Fibroblast of skin of right biceps (primary cell): Measurements from ENCODE around the gene TMEM117.

Experiments
- DNase-seq: peaks from one replicate; pipeline ENCODE4 v3.0.0-alpha.2; 2013

Gene TMEM117

DNA sequence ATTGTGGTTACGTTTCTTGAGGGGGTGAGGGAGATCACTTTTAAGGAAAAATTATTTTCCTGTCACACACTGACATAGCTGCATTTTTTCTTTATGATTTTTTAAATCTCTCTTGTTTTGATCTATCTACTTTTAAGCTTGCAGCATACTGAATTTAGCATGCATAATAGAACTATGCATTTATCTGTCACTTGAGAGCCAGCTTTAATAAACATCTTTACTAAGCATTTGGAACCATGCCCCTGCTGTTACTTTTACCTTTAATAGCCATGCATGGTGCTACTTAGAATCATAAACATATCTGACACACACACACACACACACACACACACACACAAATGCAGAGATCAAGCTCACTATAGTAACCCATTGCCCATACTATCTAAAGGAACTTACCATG lies 554.0 kb downstream of the TMEM117 start:
- no peak for DNase-seq

- no peak for DNase-seq
Observed at GRCh38 chr12:44397631-44398030, 561.8 kb downstream of the TMEM117 start.

GRCh38 chr12:44403185-44403584 lies 567.3 kb downstream of the TMEM117 start:
- DNase-seq = no peak

- no peak for DNase-seq
Observed at GRCh38 chr12:44405297-44405696, 569.4 kb downstream of the TMEM117 start.

DNA sequence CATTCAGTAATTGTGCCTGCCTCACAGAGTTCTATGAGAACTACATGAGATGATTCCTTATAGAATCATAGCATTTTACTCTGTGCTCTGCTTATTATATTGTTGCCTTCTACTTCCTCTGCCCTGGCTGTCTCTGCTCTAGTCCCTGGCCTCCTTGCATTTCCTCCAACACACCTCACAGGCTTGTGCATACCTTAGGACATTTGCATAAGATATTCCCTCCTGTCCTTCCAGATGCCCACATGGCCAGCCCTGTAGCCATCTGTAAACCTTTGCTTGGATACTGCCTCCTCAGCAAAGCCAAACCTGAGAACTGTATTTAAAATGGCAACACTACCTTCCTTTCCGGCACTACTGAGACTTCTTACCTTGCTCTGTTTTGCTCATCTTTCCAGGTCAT lies 586.7 kb downstream of the TMEM117 start:
- no peak for DNase-seq

DNA sequence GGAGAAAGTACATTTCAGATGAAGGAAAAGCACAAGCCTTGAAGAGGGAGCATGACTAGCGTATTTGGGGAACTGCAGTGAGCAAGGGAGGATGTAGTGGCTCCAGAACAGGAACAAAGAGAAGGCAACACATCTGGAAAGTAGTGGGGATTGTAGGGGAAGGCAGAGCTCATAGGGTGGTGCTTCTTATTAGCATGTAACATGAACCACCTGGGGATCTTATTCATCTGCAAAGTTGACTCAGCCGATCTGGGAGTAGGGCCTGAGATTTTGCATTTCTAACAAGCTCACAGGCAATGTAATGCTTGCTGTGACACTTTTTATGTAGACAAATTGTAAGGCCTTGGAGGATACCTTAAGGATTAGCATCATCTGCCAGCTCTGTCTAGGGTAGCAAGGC lies 592.9 kb downstream of the TMEM117 start:
- DNase-seq = no peak

GRCh38 chr12:44431647-44432343 lies 595.9 kb downstream of the TMEM117 start:
- DNase-seq = no peak

DNA sequence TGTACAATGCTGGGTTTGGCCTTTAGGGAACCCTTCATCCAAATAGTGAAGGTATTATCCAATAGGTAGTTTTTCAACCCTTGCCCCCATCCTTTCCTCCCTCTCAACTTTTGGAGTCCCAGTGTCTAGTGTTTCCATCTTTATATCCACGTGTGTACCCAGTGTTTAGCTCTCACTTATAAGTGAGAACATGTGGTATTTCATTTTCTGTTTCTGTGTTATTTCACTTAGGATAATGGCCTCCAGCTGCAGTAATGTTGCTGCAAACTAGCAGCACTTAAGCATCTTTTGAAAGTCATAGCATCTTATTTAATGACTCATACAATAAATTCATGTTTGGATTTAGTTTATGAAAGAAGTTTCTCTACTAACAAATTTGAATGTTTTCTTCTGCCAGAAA lies 597.8 kb downstream of the TMEM117 start:
- no peak for DNase-seq

DNA sequence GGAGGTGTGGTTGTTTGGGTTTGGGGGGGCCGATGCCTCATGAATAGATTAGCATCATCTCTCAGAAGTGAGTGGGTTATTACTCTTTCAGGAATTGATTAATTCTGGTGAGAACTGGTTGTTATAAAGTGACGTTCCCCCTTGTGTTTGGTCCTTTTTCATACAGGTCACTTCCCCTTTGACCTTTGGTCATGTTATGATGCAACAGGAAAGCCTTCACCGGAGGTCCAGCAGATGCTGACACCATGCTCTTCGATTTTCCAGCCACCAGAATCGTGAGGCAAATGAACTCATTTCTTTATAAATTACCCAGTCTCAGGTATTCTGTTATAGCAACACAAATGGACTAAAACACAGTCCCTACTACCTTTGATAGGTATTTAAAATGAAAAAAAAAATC lies 600.9 kb downstream of the TMEM117 start:
- DNase-seq = no peak
